Cardiac muscle cell (in vitro differentiated cells and primary cell): Measurements from ENCODE around the gene CREB5. TPM values are rescaled to one million over a fixed set of nuclear protein-coding genes. Genes with fewer than 3 reads are reported as not detected.

Experiments used
- DNase-seq, 2 donors: peaks; one replicate each; pipeline versions ENCODE4 v3.0.0 to v3.0.0-alpha.2; 2010 to 2017; ENCODE audit warnings: low read depth in 1 of 2, low spot score in 1 of 2
- H3K27ac ChIP-seq: fragments of 200-600 bp; sonication (generic); 2 replicates; pipeline ENCODE4 v1.5.1; 2016
- H3K27me3 ChIP-seq: fragments of 200-600 bp; sonication (generic); 2 replicates; pipeline ENCODE4 v1.6.0; 2016; ENCODE audit warnings: control low read depth
- H3K36me3 ChIP-seq: fragments of 200-600 bp; sonication (generic); 2 replicates; pipeline ENCODE4 v1.5.1; 2016; ENCODE audit warnings: control low read depth
- H3K4me1 ChIP-seq: fragments of 200-600 bp; sonication (generic); 2 replicates; pipeline ENCODE4 v1.8.1; 2017; ENCODE audit warnings: low read depth, mild to moderate bottlenecking, mixed run types
- H3K4me3 ChIP-seq: fragments of 200-600 bp; sonication (generic); 2 replicates; pipeline ENCODE4 v1.5.1; 2016; ENCODE audit warnings: mild to moderate bottlenecking
- H3K9me3 ChIP-seq: fragments of 200-600 bp; sonication (generic); 2 replicates; pipeline ENCODE4 v1.5.1; 2017; ENCODE audit warnings: low read depth, mild to moderate bottlenecking, control low read depth
- polyA plus RNA-seq: library from polyadenylated mRNA; unstranded; fragments of >200 nt; fragmentation: Nextera tagmentation; extraction: Ambion mirVana; gene quantifications from 2 replicates; pipeline ENCODE4 v1.2.1, GENCODE V29; 2016
- total RNA-seq: library from RNA; depleted of rRNA; stranded (reverse); fragments of >200 nt; gene quantifications from 2 replicates; pipeline ENCODE4 v1.2.3, GENCODE V29; 2016
- TF ChIP-seq, protein P1 (sequence below): IDR thresholded peaks from 2 replicates; pipeline ENCODE4 v1.5.1; 2012; ENCODE audit warnings: low read depth, mild to moderate bottlenecking, low read length

The CREB5 gene
- total and polyA plus RNA-seq, 2 experiments from 2014 or later = 4.6 TPM

DNA sequence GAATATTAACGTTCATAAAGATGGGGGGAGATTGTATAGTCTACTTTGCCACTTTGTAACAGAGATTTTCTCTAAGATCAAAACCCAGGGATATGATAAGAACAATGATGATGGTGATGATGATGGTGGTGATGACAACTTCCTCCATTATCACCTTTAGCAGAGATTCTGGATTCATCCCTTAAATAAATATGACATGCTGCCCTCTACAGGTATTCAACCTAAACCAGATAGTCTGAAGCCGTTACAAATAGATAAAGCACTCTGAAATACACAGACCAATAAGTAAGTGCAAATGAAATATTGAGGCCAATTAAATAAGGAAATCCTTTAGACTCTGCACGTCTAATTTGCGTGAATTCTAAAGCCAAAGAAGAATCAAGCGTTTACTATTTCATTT, 211.5 kb downstream of the CREB5 start:
- H3K9me3 ChIP-seq = no peaks in the 10 kb centered on the region
- peaks cover 20% of the 10 kb centered on the region for H3K4me1 ChIP-seq
- TF ChIP-seq, protein P1, sequence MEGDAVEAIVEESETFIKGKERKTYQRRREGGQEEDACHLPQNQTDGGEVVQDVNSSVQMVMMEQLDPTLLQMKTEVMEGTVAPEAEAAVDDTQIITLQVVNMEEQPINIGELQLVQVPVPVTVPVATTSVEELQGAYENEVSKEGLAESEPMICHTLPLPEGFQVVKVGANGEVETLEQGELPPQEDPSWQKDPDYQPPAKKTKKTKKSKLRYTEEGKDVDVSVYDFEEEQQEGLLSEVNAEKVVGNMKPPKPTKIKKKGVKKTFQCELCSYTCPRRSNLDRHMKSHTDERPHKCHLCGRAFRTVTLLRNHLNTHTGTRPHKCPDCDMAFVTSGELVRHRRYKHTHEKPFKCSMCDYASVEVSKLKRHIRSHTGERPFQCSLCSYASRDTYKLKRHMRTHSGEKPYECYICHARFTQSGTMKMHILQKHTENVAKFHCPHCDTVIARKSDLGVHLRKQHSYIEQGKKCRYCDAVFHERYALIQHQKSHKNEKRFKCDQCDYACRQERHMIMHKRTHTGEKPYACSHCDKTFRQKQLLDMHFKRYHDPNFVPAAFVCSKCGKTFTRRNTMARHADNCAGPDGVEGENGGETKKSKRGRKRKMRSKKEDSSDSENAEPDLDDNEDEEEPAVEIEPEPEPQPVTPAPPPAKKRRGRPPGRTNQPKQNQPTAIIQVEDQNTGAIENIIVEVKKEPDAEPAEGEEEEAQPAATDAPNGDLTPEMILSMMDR = peak; percentile 16
- H3K4me3 ChIP-seq = no peak overlapping the region
- no peak for DNase-seq
- H3K36me3 ChIP-seq = no peaks in the 10 kb centered on the region
- no peaks in the 10 kb centered on the region for H3K27me3 ChIP-seq
- H3K27ac ChIP-seq = no peak overlapping the region

DNA sequence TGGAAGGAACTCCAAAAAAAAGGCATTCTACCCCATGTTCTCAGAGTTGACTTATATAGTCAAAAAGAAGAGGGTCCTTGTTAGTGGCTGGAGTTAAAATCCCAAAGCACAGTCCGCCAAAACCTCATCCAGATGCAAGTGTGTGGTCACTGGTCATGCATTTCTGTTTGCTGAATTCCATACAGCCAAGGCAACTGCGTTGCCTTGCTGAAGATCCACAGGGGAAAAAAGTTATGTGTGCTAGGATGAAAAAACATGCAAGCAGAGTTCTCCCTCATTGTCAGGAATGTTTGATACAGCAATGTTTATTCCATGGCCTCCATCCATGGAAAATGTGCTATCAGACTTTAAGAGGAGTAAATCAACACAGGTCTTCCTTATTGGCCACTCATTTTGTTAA, 213.1 kb downstream of the CREB5 start:
- DNase-seq = no peak
- Histone ChIP-seq H3K4me1 (peaks cover 20% of the 10 kb centered on the region), H3K27me3 (no peaks in the 10 kb centered on the region), H3K36me3 (no peaks in the 10 kb centered on the region), H3K4me3 (no peak overlapping the region), H3K27ac (no peak overlapping the region), H3K9me3 (no peaks in the 10 kb centered on the region)
- TF ChIP-seq, protein P1 = no peak

DNA sequence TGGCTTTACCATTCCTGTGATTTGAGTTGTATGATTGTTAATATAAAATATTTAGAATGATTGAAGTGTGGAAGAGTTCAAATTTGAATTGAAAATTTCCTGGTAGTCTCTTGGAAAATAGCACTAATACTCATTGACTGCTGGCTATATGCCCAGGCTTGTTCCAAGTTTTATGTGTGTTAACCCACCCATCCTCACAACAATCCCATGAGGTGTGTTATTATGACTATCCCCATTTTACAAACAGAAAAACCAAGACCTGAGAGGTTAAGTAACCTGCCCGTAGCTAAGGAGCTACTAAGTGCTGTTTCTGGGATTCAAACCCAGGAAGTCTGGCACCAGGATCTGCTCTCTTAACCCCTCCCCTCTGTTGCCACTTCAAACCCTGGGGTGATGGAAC, 213.9 kb downstream of the CREB5 start:
- H3K36me3 ChIP-seq = no peaks in the 10 kb centered on the region
- DNase-seq = no peak
- TF ChIP-seq, protein P1 = no peak
- H3K4me1 ChIP-seq = peaks cover 20% of the 10 kb centered on the region
- H3K4me3 ChIP-seq = no peak overlapping the region
- H3K27me3 ChIP-seq = no peaks in the 10 kb centered on the region
- H3K9me3 ChIP-seq = no peaks in the 10 kb centered on the region
- H3K27ac ChIP-seq = no peak overlapping the region

DNA sequence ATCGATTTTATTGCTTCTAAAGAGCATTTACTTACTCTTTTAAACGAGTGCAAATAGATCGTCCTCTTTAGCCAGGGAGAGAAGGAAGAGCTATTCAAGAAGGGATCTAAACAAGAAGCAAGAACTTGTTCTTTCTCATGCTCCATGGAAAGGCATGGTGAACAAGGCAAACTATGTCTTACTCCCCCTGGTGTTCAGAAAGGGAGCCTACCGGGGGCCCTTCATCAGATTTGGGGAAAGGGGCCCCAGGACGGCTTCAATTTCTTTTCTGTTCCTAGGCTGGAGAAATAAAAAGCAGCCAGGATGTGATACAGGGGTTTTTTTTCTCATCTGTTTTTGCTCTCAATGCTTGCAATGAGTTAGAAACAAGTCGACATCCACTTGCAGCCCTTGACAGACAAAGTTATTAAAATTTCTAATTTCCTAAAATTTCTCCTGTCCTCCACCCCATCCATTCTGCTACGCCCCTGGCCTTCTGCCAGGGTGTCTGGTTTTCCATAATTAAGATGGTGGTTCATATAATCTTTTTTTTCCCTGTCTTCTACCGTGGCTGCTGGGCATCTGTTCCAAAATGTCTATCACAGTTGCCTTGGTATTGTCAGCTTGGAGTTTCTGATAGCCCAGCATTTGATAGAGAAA, 214.4 kb downstream of the CREB5 start:
- no peaks in the 10 kb centered on the region for H3K36me3 ChIP-seq
- no peak overlapping the region for H3K27ac ChIP-seq
- TF ChIP-seq, protein P1 = peak; percentile 84
- H3K9me3 ChIP-seq = no peaks in the 10 kb centered on the region
- H3K4me3 ChIP-seq = no peak overlapping the region
- no peaks in the 10 kb centered on the region for H3K27me3 ChIP-seq
- DNase-seq = peak; percentile 48 to 64
- H3K4me1 ChIP-seq = peaks cover 20% of the 10 kb centered on the region

DNA sequence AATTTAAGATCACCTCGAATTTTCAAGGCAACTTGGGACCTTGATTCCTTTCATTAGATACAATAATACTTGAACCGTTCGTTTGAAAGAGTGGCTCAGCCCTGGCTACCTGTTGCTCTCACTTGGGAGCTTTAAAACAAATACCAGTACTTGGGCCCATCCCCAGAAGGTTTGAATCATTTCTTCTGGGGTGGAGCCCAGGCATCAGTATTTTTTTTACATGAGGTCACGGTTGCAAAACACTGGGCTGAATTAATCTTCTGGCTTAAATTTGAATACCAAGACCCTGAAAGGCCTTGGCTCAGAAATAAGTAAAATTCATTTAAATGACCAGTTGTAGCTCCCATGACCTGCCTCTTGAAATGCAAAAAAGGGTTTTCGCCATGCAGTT, 214.9 kb downstream of the CREB5 start:
- Histone ChIP-seq H3K27me3 (no peaks in the 10 kb centered on the region), H3K36me3 (no peaks in the 10 kb centered on the region), H3K27ac (no peak overlapping the region), H3K4me1 (peaks cover 20% of the 10 kb centered on the region), H3K9me3 (no peaks in the 10 kb centered on the region), H3K4me3 (no peak overlapping the region)
- DNase-seq = no peak
- TF ChIP-seq, protein P1 = no peak
